HUES6 (cell line): Measurements from ENCODE around the gene SYT13.
A peak's percentile ranks its signal among the peaks of the same experiment; 100 is the strongest.

Source experiments
- H3K27ac ChIP-seq: 2 replicates; pipeline ENCODE4 v1.7.0; 2013; ENCODE audit warnings: low read depth, mild to moderate bottlenecking, low read length, inconsistent platforms
- H3K27me3 ChIP-seq: 2 replicates; pipeline ENCODE4 v1.6.1; 2013; ENCODE audit warnings: low read length; ENCODE audit not compliant: control insufficient read depth, insufficient read depth
- H3K36me3 ChIP-seq: 2 replicates; pipeline ENCODE4 v1.6.1; 2013; ENCODE audit warnings: low read length; ENCODE audit not compliant: control insufficient read depth, insufficient read depth
- H3K4me1 ChIP-seq: 2 replicates; pipeline ENCODE4 v1.6.1; 2013; ENCODE audit warnings: low read length; ENCODE audit not compliant: control insufficient read depth, insufficient read depth
- H3K4me3 ChIP-seq: 2 replicates; pipeline ENCODE4 v1.5.1; 2013; ENCODE audit warnings: low read depth, low read length
- H3K9ac ChIP-seq: one replicate; pipeline ENCODE4 v1.6.1; 2013; ENCODE audit warnings: mild to moderate bottlenecking, low read length
- H3K9me3 ChIP-seq: 2 replicates; pipeline ENCODE4 v1.6.1; 2013; ENCODE audit warnings: low read depth, low read length; ENCODE audit not compliant: control insufficient read depth, insufficient read depth

The SYT13 gene

GRCh38 chr11:45285930-45286632 lies at the start of gene SYT13:
Gene SYT13, minus strand, starts transcription at chr11:45286341. Its CDS starts 134 bp downstream, at chr11:45286207.
- Histone ChIP-seq H3K36me3 (no peaks in the 10 kb centered on the region), H3K27me3 (peaks cover 82% of the 10 kb centered on the region), H3K9me3 (peaks cover 4% of the 10 kb centered on the region; the same call in 1 of the 2 replicates), H3K4me1 (0 out of 2 replicates have a peak, but pooled peaks cover 4% of the 10 kb centered on the region), H3K9ac (peak within 1 kb of the TSS; percentile 23), H3K27ac (no peak within 1 kb of the TSS), H3K4me3 (peak within 1 kb of the TSS; percentile 91)

GRCh38 chr11:45335434-45335833 lies 49.3 kb upstream of the SYT13 start:
- Histone ChIP-seq H3K4me1 (peaks cover 2% of the 10 kb centered on the region), H3K4me3 (no peak overlapping the region), H3K27me3 (peaks cover 18% of the 10 kb centered on the region), H3K27ac (no peak overlapping the region), H3K9ac (no peak overlapping the region), H3K9me3 (no peaks in the 10 kb centered on the region), H3K36me3 (no peaks in the 10 kb centered on the region)

DNA sequence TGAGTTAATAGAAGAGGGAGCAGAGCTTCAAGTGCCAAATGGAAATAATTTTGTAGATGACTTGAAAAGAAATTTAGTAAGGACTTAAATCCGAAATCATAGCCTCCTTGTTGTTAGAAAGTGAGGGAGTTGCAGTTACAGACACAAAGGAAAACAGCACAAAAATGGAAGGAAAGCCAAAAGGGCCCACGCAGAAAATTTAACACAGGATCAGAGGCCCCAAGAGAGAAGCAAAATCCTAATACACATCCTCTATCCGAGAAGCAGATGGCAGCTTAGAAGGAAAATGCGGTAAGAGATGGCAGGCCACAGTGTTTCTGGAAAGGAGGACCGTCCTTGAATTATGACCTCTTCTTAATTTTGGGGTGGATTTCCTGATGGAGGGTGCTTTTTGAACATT lies 48.7 kb upstream of the SYT13 start:
- H3K4me1 ChIP-seq: no peaks in the 10 kb centered on the region
- no peaks in the 10 kb centered on the region for H3K9me3 ChIP-seq
- H3K27me3 ChIP-seq: peaks cover 19% of the 10 kb centered on the region
- H3K27ac ChIP-seq: no peak overlapping the region
- no peak overlapping the region for H3K4me3 ChIP-seq
- H3K36me3 ChIP-seq: no peaks in the 10 kb centered on the region
- H3K9ac ChIP-seq: no peak overlapping the region

- Histone ChIP-seq H3K4me3 (no peak overlapping the region), H3K27ac (no peak overlapping the region), H3K9ac (no peak overlapping the region), H3K4me1 (no peaks in the 10 kb centered on the region), H3K27me3 (peaks cover 19% of the 10 kb centered on the region), H3K9me3 (no peaks in the 10 kb centered on the region), H3K36me3 (no peaks in the 10 kb centered on the region)
Observed at GRCh38 chr11:45334410-45334809, 48.3 kb upstream of the SYT13 start.

- Histone ChIP-seq H3K4me1 (no peaks in the 10 kb centered on the region), H3K9ac (no peak overlapping the region), H3K4me3 (no peak overlapping the region), H3K27me3 (peaks cover 19% of the 10 kb centered on the region), H3K27ac (no peak overlapping the region), H3K36me3 (no peaks in the 10 kb centered on the region), H3K9me3 (no peaks in the 10 kb centered on the region)
Observed at GRCh38 chr11:45333001-45333971, 47.1 kb upstream of the SYT13 start.

- Histone ChIP-seq H3K4me1 (no peaks in the 10 kb centered on the region), H3K36me3 (no peaks in the 10 kb centered on the region), H3K27me3 (peaks cover 19% of the 10 kb centered on the region), H3K9me3 (peaks cover 3% of the 10 kb centered on the region; the same call in 1 of the 2 replicates), H3K27ac (no peak overlapping the region), H3K4me3 (no peak overlapping the region), H3K9ac (no peak overlapping the region)
Observed at GRCh38 chr11:45332276-45332934, 46.3 kb upstream of the SYT13 start.

DNA sequence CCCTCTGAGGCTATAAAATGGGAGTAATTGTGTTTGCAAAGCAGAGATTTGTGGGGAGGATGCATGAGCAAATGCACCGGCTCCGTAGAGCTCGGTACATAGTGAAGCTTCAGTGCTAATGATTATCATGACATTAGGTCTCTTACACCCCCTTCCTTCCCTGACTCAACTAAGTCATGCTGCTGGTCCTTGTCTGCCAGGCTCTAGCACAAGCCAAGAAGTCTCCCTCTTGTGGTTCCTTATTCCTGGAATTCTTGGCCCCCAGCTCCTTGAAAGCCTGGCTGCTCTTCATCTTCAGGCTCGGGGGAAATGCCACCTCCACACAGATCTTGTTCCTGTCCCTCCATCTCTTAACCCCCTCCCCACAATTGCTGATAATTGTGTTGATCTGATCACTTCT lies 45.7 kb upstream of the SYT13 start:
- Histone ChIP-seq H3K27me3 (peaks cover 19% of the 10 kb centered on the region), H3K36me3 (no peaks in the 10 kb centered on the region), H3K4me1 (no peaks in the 10 kb centered on the region), H3K4me3 (no peak overlapping the region), H3K9ac (no peak overlapping the region), H3K27ac (no peak overlapping the region), H3K9me3 (peaks cover 8% of the 10 kb centered on the region)

GRCh38 chr11:45328726-45329125 lies 42.6 kb upstream of the SYT13 start:
- H3K27me3 ChIP-seq: peaks cover 19% of the 10 kb centered on the region
- H3K4me3 ChIP-seq: no peak overlapping the region
- H3K4me1 ChIP-seq: no peaks in the 10 kb centered on the region

GRCh38 chr11:45324459-45324858 lies 38.3 kb upstream of the SYT13 start:
- Histone ChIP-seq H3K36me3 (no peaks in the 10 kb centered on the region), H3K27me3 (peaks cover 2% of the 10 kb centered on the region; the same call in 1 of the 2 replicates), H3K4me1 (no peaks in the 10 kb centered on the region), H3K9ac (no peak overlapping the region), H3K9me3 (peaks cover 8% of the 10 kb centered on the region), H3K27ac (no peak overlapping the region), H3K4me3 (no peak overlapping the region)

More at GRCh38 chr11:45328726-45329125, 42.6 kb upstream of the SYT13 start:
- no peak overlapping the region for H3K9ac ChIP-seq
- no peak overlapping the region for H3K27ac ChIP-seq
- H3K9me3 ChIP-seq: peaks cover 8% of the 10 kb centered on the region
- H3K36me3 ChIP-seq: no peaks in the 10 kb centered on the region

GRCh38 chr11:45323601-45324249 lies 37.6 kb upstream of the SYT13 start:
- no peak overlapping the region for H3K4me3 ChIP-seq
- peaks cover 8% of the 10 kb centered on the region for H3K9me3 ChIP-seq
- no peaks in the 10 kb centered on the region for H3K36me3 ChIP-seq
- no peak overlapping the region for H3K27ac ChIP-seq
- H3K9ac ChIP-seq: no peak overlapping the region
- no peaks in the 10 kb centered on the region for H3K4me1 ChIP-seq
- peaks cover 2% of the 10 kb centered on the region; the same call in 1 of the 2 replicates for H3K27me3 ChIP-seq
